ENCODE data around the gene SMC6.

SMC6 gene

GRCh38 chr2:17706845-17707244 lies 46.8 kb downstream of the SMC6 start:
- Histone ChIP-seq H4K20me1 (ENCODE audit: insufficient read depth, low read length) (no peaks in the 10 kb centered on the region), H3K9ac (ENCODE audit: low read depth, low read length) (no peak overlapping the region), H3K27me3 (ENCODE audit: insufficient read depth, low read length, poor library complexity) (no peaks in the 10 kb centered on the region), H2AFZ (ENCODE audit: low read depth, low read length) (no peak overlapping the region), H3K4me3 (ENCODE audit: low read depth in 1 of 2, low read length in 2 of 2) (no peak overlapping the region), H3K4me2 (ENCODE audit: insufficient read depth, low read length) (no peak overlapping the region), H3K9me3 (ENCODE audit: insufficient read depth, low read length, severe bottlenecking) (no peaks in the 10 kb centered on the region), H3K79me2 (ENCODE audit: insufficient read depth, low read length) (no peaks in the 10 kb centered on the region), H3K36me3 (ENCODE audit: insufficient read depth, low read length) (peaks cover 71% of the 10 kb centered on the region), H3K27ac (ENCODE audit: low read length) (no peak overlapping the region), H3K4me1 (ENCODE audit: insufficient read depth, low read length) (no peaks in the 10 kb centered on the region)
- DNase-seq (no peak), ATAC-seq (ENCODE audit: insufficient read depth, low read depth) (no peak)
- no peak for TF ChIP-seq EZH2 (IDR thresholded peaks at IDR 0.05; ENCODE audit: borderline replicate concordance, low read depth, low read length, severe bottlenecking)
- TF ChIP-seq CTCF (IDR thresholded peaks at IDR 0.05; ENCODE audit: borderline replicate concordance, extremely low read depth, low read length, poor library complexity, severe bottlenecking) = no peak

GRCh38 chr2:17690776-17691175 lies 62.8 kb downstream of the SMC6 start:
- H3K9ac ChIP-seq (ENCODE audit: low read depth, low read length) = no peak overlapping the region
- no peak overlapping the region for H3K4me3 ChIP-seq (ENCODE audit: low read depth in 1 of 2, low read length in 2 of 2)
- H3K79me2 ChIP-seq (ENCODE audit: insufficient read depth, low read length) = no peaks in the 10 kb centered on the region
- H3K4me2 ChIP-seq (ENCODE audit: insufficient read depth, low read length) = no peak overlapping the region
- H3K27me3 ChIP-seq (ENCODE audit: insufficient read depth, low read length, poor library complexity) = no peaks in the 10 kb centered on the region
- no peak overlapping the region for H3K27ac ChIP-seq (ENCODE audit: low read length)
- no peak for ATAC-seq (ENCODE audit: insufficient read depth, low read depth)
- no peaks in the 10 kb centered on the region for H3K4me1 ChIP-seq (ENCODE audit: insufficient read depth, low read length)
- no peaks in the 10 kb centered on the region for H4K20me1 ChIP-seq (ENCODE audit: insufficient read depth, low read length)
- H3K36me3 ChIP-seq (ENCODE audit: insufficient read depth, low read length) = peaks cover 68% of the 10 kb centered on the region
- no peaks in the 10 kb centered on the region for H3K9me3 ChIP-seq (ENCODE audit: insufficient read depth, low read length, severe bottlenecking)
- DNase-seq = no peak
- no peak overlapping the region for H2AFZ ChIP-seq (ENCODE audit: low read depth, low read length)
- TF ChIP-seq EZH2 (IDR thresholded peaks at IDR 0.05; ENCODE audit: borderline replicate concordance, low read depth, low read length, severe bottlenecking) = no peak

- H3K79me2 ChIP-seq (ENCODE audit: insufficient read depth, low read length) = no peaks in the 10 kb centered on the region
- DNase-seq (no peak), ATAC-seq (ENCODE audit: insufficient read depth, low read depth) (no peak)
- no peak for TF ChIP-seq EZH2 (IDR thresholded peaks at IDR 0.05; ENCODE audit: borderline replicate concordance, low read depth, low read length, severe bottlenecking)
- no peak for TF ChIP-seq CTCF (IDR thresholded peaks at IDR 0.05; ENCODE audit: borderline replicate concordance, extremely low read depth, low read length, poor library complexity, severe bottlenecking)
- H3K9ac ChIP-seq (ENCODE audit: low read depth, low read length) = no peak overlapping the region
- no peaks in the 10 kb centered on the region for H3K4me1 ChIP-seq (ENCODE audit: insufficient read depth, low read length)
- no peak overlapping the region for H3K4me2 ChIP-seq (ENCODE audit: insufficient read depth, low read length)
- no peak overlapping the region for H3K27ac ChIP-seq (ENCODE audit: low read length)
- H3K36me3 ChIP-seq (ENCODE audit: insufficient read depth, low read length) = peaks cover 59% of the 10 kb centered on the region
- no peaks in the 10 kb centered on the region for H4K20me1 ChIP-seq (ENCODE audit: insufficient read depth, low read length)
- no peak overlapping the region for H2AFZ ChIP-seq (ENCODE audit: low read depth, low read length)
- H3K4me3 ChIP-seq (ENCODE audit: low read depth in 1 of 2, low read length in 2 of 2) = no peak overlapping the region
- no peaks in the 10 kb centered on the region for H3K9me3 ChIP-seq (ENCODE audit: insufficient read depth, low read length, severe bottlenecking)
- H3K27me3 ChIP-seq (ENCODE audit: insufficient read depth, low read length, poor library complexity) = no peaks in the 10 kb centered on the region
Measured at GRCh38 chr2:17689010-17689409, 64.6 kb downstream of the SMC6 start.

GRCh38 chr2:17688600-17688999 lies 65.0 kb downstream of the SMC6 start:
- H2AFZ ChIP-seq (ENCODE audit: low read depth, low read length) = no peak overlapping the region
- no peaks in the 10 kb centered on the region for H3K9me3 ChIP-seq (ENCODE audit: insufficient read depth, low read length, severe bottlenecking)
- no peak overlapping the region for H3K4me3 ChIP-seq (ENCODE audit: low read depth in 1 of 2, low read length in 2 of 2)
- no peaks in the 10 kb centered on the region for H3K27me3 ChIP-seq (ENCODE audit: insufficient read depth, low read length, poor library complexity)
- H3K79me2 ChIP-seq (ENCODE audit: insufficient read depth, low read length) = no peaks in the 10 kb centered on the region
- H4K20me1 ChIP-seq (ENCODE audit: insufficient read depth, low read length) = no peaks in the 10 kb centered on the region
- H3K4me2 ChIP-seq (ENCODE audit: insufficient read depth, low read length) = no peak overlapping the region
- H3K27ac ChIP-seq (ENCODE audit: low read length) = no peak overlapping the region
- no peak for TF ChIP-seq CTCF (IDR thresholded peaks at IDR 0.05; ENCODE audit: borderline replicate concordance, extremely low read depth, low read length, poor library complexity, severe bottlenecking)
- no peak for TF ChIP-seq EZH2 (IDR thresholded peaks at IDR 0.05; ENCODE audit: borderline replicate concordance, low read depth, low read length, severe bottlenecking)
- H3K9ac ChIP-seq (ENCODE audit: low read depth, low read length) = no peak overlapping the region
- H3K4me1 ChIP-seq (ENCODE audit: insufficient read depth, low read length) = no peaks in the 10 kb centered on the region
- DNase-seq = no peak
- H3K36me3 ChIP-seq (ENCODE audit: insufficient read depth, low read length) = peaks cover 59% of the 10 kb centered on the region
- no peak for ATAC-seq (ENCODE audit: insufficient read depth, low read depth)
